K562 (cell line): Measurements from ENCODE around the gene LYPLA2. TPM values are rescaled to one million over a fixed set of nuclear protein-coding genes. Genes with fewer than 3 reads are reported as not detected.

ENCODE experiments used
- EZH2 ChIP-seq: IDR thresholded peaks from 2 replicates; pipeline ENCODE4 v1.6.1; 2012; ENCODE audit warnings: low read depth, mild to moderate bottlenecking, inconsistent platforms, low read length, borderline replicate concordance
- MAX ChIP-seq: sonication (generic); formaldehyde crosslinking; IDR thresholded peaks from 2 replicates; pipeline ENCODE4 v1.9.0; 2022; ENCODE audit warnings: mild to moderate bottlenecking, missing genetic modification reagents
- MCM7 ChIP-seq, 2 experiments: fragments of 450-650 bp; IDR thresholded peaks; 2 replicates each; pipeline ENCODE4 v1.6.1; 2016 to 2018
- MEIS2 ChIP-seq: fragments of 450-650 bp; IDR thresholded peaks from 2 replicates; pipeline ENCODE4 v1.6.1; 2014; ENCODE audit warnings: mild to moderate bottlenecking; ENCODE audit not compliant: partially characterized antibody
- MITF ChIP-seq: IDR thresholded peaks from 2 replicates; pipeline ENCODE4 v1.6.1; 2014; ENCODE audit warnings: antibody characterized with exemption
- MXI1 ChIP-seq: IDR thresholded peaks from 2 replicates; pipeline ENCODE4 v1.6.1; 2011; ENCODE audit warnings: low read depth, mild to moderate bottlenecking, improper control_type of control experiment, low read length
- MYC ChIP-seq, 2 experiments: fragments of 250-450 bp in 1 of 2; sonication (Bioruptor Pico) in 1 of 2; IDR thresholded peaks; 2 replicates each; pipeline versions ENCODE4 v1.5.1 to v1.6.1; 2012 to 2021; ENCODE audit warnings: low read depth in 2 of 2, borderline replicate concordance in 1 of 2, improper control_type of control experiment in 1 of 2, low read length in 1 of 2, mild to moderate bottlenecking in 1 of 2, moderate library complexity in 1 of 2
- NEUROD1 ChIP-seq: fragments of 150-350 bp; IDR thresholded peaks from 2 replicates; pipeline ENCODE4 v1.6.1; 2014; ENCODE audit warnings: borderline replicate concordance, low read length, low read depth; ENCODE audit not compliant: partially characterized antibody
- NFE2 ChIP-seq: IDR thresholded peaks from 2 replicates; pipeline ENCODE4 v1.6.1; 2014; ENCODE audit warnings: antibody characterized with exemption, low read depth
- NKRF ChIP-seq: fragments of 450-650 bp; IDR thresholded peaks from 2 replicates; pipeline ENCODE4 v1.6.1; 2016; ENCODE audit warnings: borderline replicate concordance
- RFX1 ChIP-seq: fragments of 450-650 bp; IDR thresholded peaks from 2 replicates; pipeline ENCODE4 v1.6.1; 2016; ENCODE audit warnings: mild to moderate bottlenecking, moderate library complexity
- RFX5 ChIP-seq: IDR thresholded peaks from 2 replicates; pipeline ENCODE4 v1.6.1; 2011; ENCODE audit warnings: low read depth, mild to moderate bottlenecking, improper control_type of control experiment, low read length
- SIN3A ChIP-seq, 2 experiments: fragments of 150-350 bp in 1 of 2; IDR thresholded peaks; 2 replicates each; pipeline ENCODE4 v1.6.1; 2011 to 2016; ENCODE audit warnings: borderline replicate concordance in 2 of 2, low read depth in 2 of 2, low read length in 2 of 2, mild to moderate bottlenecking in 2 of 2, moderate library complexity in 2 of 2; ENCODE audit not compliant: control insufficient read depth in 1 of 2
- USF2 ChIP-seq: sonication (generic); formaldehyde crosslinking; IDR thresholded peaks from 2 replicates; pipeline ENCODE4 v1.5.0; 2020; ENCODE audit warnings: missing genetic modification reagents
- ZBTB49 ChIP-seq: sonication (generic); formaldehyde crosslinking; IDR thresholded peaks from 2 replicates; pipeline ENCODE4 v1.8.0; 2022; ENCODE audit warnings: missing genetic modification reagents, mild to moderate bottlenecking, borderline replicate concordance
- ZFP30 ChIP-seq: fragments of 250-450 bp; sonication (Bioruptor Pico); IDR thresholded peaks from 2 replicates; pipeline ENCODE4 v1.8.0; 2022; ENCODE audit warnings: moderate library complexity, mild to moderate bottlenecking, inconsistent platforms, borderline replicate concordance
- ZNF175 ChIP-seq: fragments of 200-800 bp; sonication (Bioruptor generic); IDR thresholded peaks from 2 replicates; pipeline ENCODE4 v1.6.1; 2016; ENCODE audit warnings: low read depth, mild to moderate bottlenecking, missing genetic modification characterization, missing compliant biosample characterization
- ZNF77 ChIP-seq: fragments of 250-450 bp; sonication (Bioruptor Pico); IDR thresholded peaks from 2 replicates; pipeline ENCODE4 v1.5.0; 2020
- polyA plus RNA-seq, 8 experiments: library from polyadenylated mRNA; depleted of rRNA in 4 of 8; stranded (reverse) in 5 of 8; unstranded in 3 of 8; fragments of >200 nt; fragmentation: Nextera tagmentation in 2 of 8; fragmentation: Illumina TruSeq in 1 of 8; extraction: Ambion mirVana in 2 of 8; extraction: Trizol in 1 of 8; gene quantifications; 2 replicates each; pipeline versions ENCODE4 v1.2.1 to v1.2.3, GENCODE V29; 2011 to 2014; ENCODE audit warnings: inconsistent platforms in 1 of 8, missing spikeins in 1 of 8
- total RNA-seq, 7 experiments: library from RNA; depleted of rRNA in 6 of 7; stranded (reverse); fragments of >200 nt in 6 of 7; fragmentation: Illumina TruSeq in 2 of 7; extraction: Trizol in 2 of 7; gene quantifications; 2 replicates each; pipeline versions ENCODE4 v1.2.1 to v1.2.3, GENCODE V29; 2011 to 2021; ENCODE audit warnings: low replicate concordance in 1 of 7

The LYPLA2 gene
- total and polyA plus RNA-seq, 9 of the 15 experiments (the other 6 are each of a cell fraction or from before 2014, with no cell fraction given) = 3.9 to 128 (median 60.1) TPM

GRCh38 chr1:23793018-23793781 lies 2.3 kb downstream of the LYPLA2 start (continued):
- TF ChIP-seq MCM7 (IDR thresholded peaks at IDR 0.05) = no peak
- no peak for TF ChIP-seq NEUROD1
- peak; percentile 90 for TF ChIP-seq MXI1
- peak; percentile 57; the same call in 1 of the 2 replicates for TF ChIP-seq NKRF
- TF ChIP-seq MYC (IDR thresholded peaks at IDR 0.05; ENCODE audit: low read depth, low read length) = peak; percentile 60; the same call in 1 of the 2 replicates
- TF ChIP-seq MYC (CRISPR knock-in tag; IDR thresholded peaks at IDR 0.05; ENCODE audit: borderline replicate concordance, low read depth) = no peak
- no peak for TF ChIP-seq NFE2
- no peak for TF ChIP-seq RFX5
- peak; percentile 93 for TF ChIP-seq RFX1
- no peak for TF ChIP-seq ZNF175 (CRISPR knock-in tag)
- TF ChIP-seq SIN3A (IDR thresholded peaks at IDR 0.05; ENCODE audit: borderline replicate concordance in 2 of 2, control insufficient read depth in 1 of 2, low read depth in 2 of 2, low read length in 2 of 2) = peak; percentile 70 to 89; a peak in 3 of 4 replicates
- TF ChIP-seq MAX (CRISPR knock-in tag) = peak; percentile 95
- TF ChIP-seq EZH2 = no peak
- no peak for TF ChIP-seq MEIS2
- TF ChIP-seq MITF = 0 out of 2 replicates have a peak, but pooled peaks have one; percentile 8
- TF ChIP-seq ZFP30 = no peak
- TF ChIP-seq ZNF77 = no peak
- TF ChIP-seq USF2 (CRISPR knock-in tag) = peak; percentile 70
- TF ChIP-seq ZBTB49 (CRISPR knock-in tag) = no peak
